ENCODE results near the gene ZNF365.
A peak's percentile ranks its signal among the peaks of the same experiment; 100 is the strongest.
"Not testable (repeated sequence)": the region's sequence is repeated elsewhere in the genome, so short reads cannot be mapped to it uniquely, and the experiment has no call there.

ZNF365 gene

GRCh38 chr10:62377966-62378365 lies 3.8 kb downstream of the ZNF365 start:
- no peak for DNase-seq

GRCh38 chr10:62378877-62379276 lies 4.7 kb downstream of the ZNF365 start:
- not testable (repeated sequence) for DNase-seq

- no peak for DNase-seq
Observed at GRCh38 chr10:62379394-62379793, 5.2 kb downstream of the ZNF365 start.

GRCh38 chr10:62380016-62380415 lies 5.8 kb downstream of the ZNF365 start:
- no peak for DNase-seq

GRCh38 chr10:62381385-62382102 lies 7.4 kb downstream of the ZNF365 start:
- no peak for DNase-seq

- no peak for DNase-seq
Observed at GRCh38 chr10:62382831-62383230, 8.7 kb downstream of the ZNF365 start.

- DNase-seq = peak; percentile 70
Observed at GRCh38 chr10:62384057-62384446, 9.9 kb downstream of the ZNF365 start.

- DNase-seq = no peak
Observed at GRCh38 chr10:62384447-62385081, 10.4 kb downstream of the ZNF365 start.

- DNase-seq = no peak
Observed at GRCh38 chr10:62386356-62387320, 12.5 kb downstream of the ZNF365 start.

GRCh38 chr10:62388328-62388727 lies 14.2 kb downstream of the ZNF365 start:
- DNase-seq = peak; percentile 7

- DNase-seq = no peak
Observed at GRCh38 chr10:62390497-62391176, 16.5 kb downstream of the ZNF365 start.

GRCh38 chr10:62393237-62393636 lies 19.1 kb downstream of the ZNF365 start:
- no peak for DNase-seq

GRCh38 chr10:62394556-62395018 lies 20.4 kb downstream of the ZNF365 start:
- no peak for DNase-seq

GRCh38 chr10:62395892-62396291 lies 21.7 kb downstream of the ZNF365 start:
- DNase-seq = no peak

- DNase-seq = no peak
Observed at GRCh38 chr10:62396864-62397263, 22.7 kb downstream of the ZNF365 start.

GRCh38 chr10:62399211-62399610 lies 25.0 kb downstream of the ZNF365 start:
- DNase-seq = no peak

- no peak for DNase-seq
Observed at GRCh38 chr10:62402508-62402907, 28.3 kb downstream of the ZNF365 start.

- DNase-seq = not testable (repeated sequence)
Observed at GRCh38 chr10:62410528-62410927, 36.4 kb downstream of the ZNF365 start.

- DNase-seq = not testable (repeated sequence)
Observed at GRCh38 chr10:62410934-62411333, 36.8 kb downstream of the ZNF365 start.

GRCh38 chr10:62413048-62413447 lies 38.9 kb downstream of the ZNF365 start:
- no peak for DNase-seq

GRCh38 chr10:62413652-62414051 lies 39.5 kb downstream of the ZNF365 start:
- DNase-seq = no peak

GRCh38 chr10:62414359-62414758 lies 40.2 kb downstream of the ZNF365 start:
- peak; percentile 10 for DNase-seq
